Stimulated activated naive CD8-positive, alpha-beta T cell treated with anti-CD3 and anti-CD28 coated beads, Interleukin-15, Interleukin-2, amounts not matched to agents 100 U/mL and 50 U/mL, for 24 hours (primary cell): ENCODE measurements around the gene TEAD4.

Experiments
- ATAC-seq: fragments of 150-1000 bp; cut with Tn5 transposase; one replicate; pipeline ENCODE4 v1.10.0; 2021
- DNase-seq: peaks from one replicate; pipeline ENCODE4 v3.0.0; 2021

TEAD4 gene

GRCh38 chr12:2960996-2961616, 1.9 kb downstream of the TEAD4 start:
- DNase-seq (no peak), ATAC-seq (no peak)

- no peak for ATAC-seq
- no peak for DNase-seq
Measured at GRCh38 chr12:2961705-2962104, 2.5 kb downstream of the TEAD4 start.

GRCh38 chr12:2963154-2963759, 4.1 kb downstream of the TEAD4 start:
- DNase-seq (no peak), ATAC-seq (no peak)

- ATAC-seq (no peak), DNase-seq (no peak)
Measured at GRCh38 chr12:2963760-2964292, 4.6 kb downstream of the TEAD4 start.

- no peak for ATAC-seq
- DNase-seq: no peak
Measured at GRCh38 chr12:2967651-2968050, 8.5 kb downstream of the TEAD4 start.

GRCh38 chr12:2970744-2971143, 11.5 kb downstream of the TEAD4 start:
- ATAC-seq: no peak
- DNase-seq: no peak

GRCh38 chr12:2973566-2973965, 14.4 kb downstream of the TEAD4 start:
- DNase-seq (no peak), ATAC-seq (no peak)

- DNase-seq (no peak), ATAC-seq (no peak)
Measured at GRCh38 chr12:2974560-2974971, 15.4 kb downstream of the TEAD4 start.

- no peak for DNase-seq
- no peak for ATAC-seq
Measured at GRCh38 chr12:2976581-2976996, 17.4 kb downstream of the TEAD4 start.

- DNase-seq (no peak), ATAC-seq (no peak)
Measured at GRCh38 chr12:2977776-2978175, 18.6 kb downstream of the TEAD4 start.

GRCh38 chr12:2979806-2980205, 20.6 kb downstream of the TEAD4 start:
- ATAC-seq (no peak), DNase-seq (no peak)

- no peak for DNase-seq
- no peak for ATAC-seq
Measured at GRCh38 chr12:2980630-2981029, 21.4 kb downstream of the TEAD4 start.

- no peak for ATAC-seq
- no peak for DNase-seq
Measured at GRCh38 chr12:2982361-2982760, 23.2 kb downstream of the TEAD4 start.

- ATAC-seq: no peak
- DNase-seq: no peak
Measured at GRCh38 chr12:2984249-2984648, 25.1 kb downstream of the TEAD4 start.

GRCh38 chr12:2984698-2985097, 25.5 kb downstream of the TEAD4 start:
- DNase-seq (no peak), ATAC-seq (no peak)

- ATAC-seq: no peak
- no peak for DNase-seq
Measured at GRCh38 chr12:2986876-2987275, 27.7 kb downstream of the TEAD4 start.

GRCh38 chr12:2988494-2988893, 29.3 kb downstream of the TEAD4 start:
- ATAC-seq: no peak
- no peak for DNase-seq

GRCh38 chr12:2992724-2993123, 33.5 kb downstream of the TEAD4 start:
- DNase-seq: no peak
- no peak for ATAC-seq

- DNase-seq (no peak), ATAC-seq (no peak)
Measured at GRCh38 chr12:2997989-2998670, 38.9 kb downstream of the TEAD4 start.

- ATAC-seq: no peak
Measured at GRCh38 chr12:2998789-2999264, 39.6 kb downstream of the TEAD4 start.

GRCh38 chr12:2999265-2999841, 40.2 kb downstream of the TEAD4 start:
- DNase-seq (no peak), ATAC-seq (no peak)

More at GRCh38 chr12:2998789-2999264, 39.6 kb downstream of the TEAD4 start:
- DNase-seq: no peak

GRCh38 chr12:3000548-3001275, 41.5 kb downstream of the TEAD4 start:
- ATAC-seq (no peak), DNase-seq (no peak)
